Breast epithelium (tissue), 3 donors: ENCODE measurements around the gene OR8D4.

Experiments used
- POLR2A ChIP-seq: fragments of 450-650 bp; IDR thresholded peaks from one replicate; pipeline ENCODE4 v1.6.1; 2016; ENCODE audit warnings: antibody characterized with exemption, mild to moderate bottlenecking, moderate library complexity
- POLR2AphosphoS5 ChIP-seq, 3 donors: sonication (generic); formaldehyde crosslinking; IDR thresholded peaks; one replicate each; pipeline ENCODE4 v1.6.1; 2017; ENCODE audit warnings: antibody characterized with exemption in 3 of 3
- TF ChIP-seq, protein P1 (sequence below), 3 donors: fragments of 450-650 bp; IDR thresholded peaks; one replicate each; pipeline ENCODE4 v1.5.1; 2016 to 2017; ENCODE audit warnings: antibody characterized with exemption in 3 of 3, mild to moderate bottlenecking in 3 of 3, moderate library complexity in 3 of 3

DNA sequence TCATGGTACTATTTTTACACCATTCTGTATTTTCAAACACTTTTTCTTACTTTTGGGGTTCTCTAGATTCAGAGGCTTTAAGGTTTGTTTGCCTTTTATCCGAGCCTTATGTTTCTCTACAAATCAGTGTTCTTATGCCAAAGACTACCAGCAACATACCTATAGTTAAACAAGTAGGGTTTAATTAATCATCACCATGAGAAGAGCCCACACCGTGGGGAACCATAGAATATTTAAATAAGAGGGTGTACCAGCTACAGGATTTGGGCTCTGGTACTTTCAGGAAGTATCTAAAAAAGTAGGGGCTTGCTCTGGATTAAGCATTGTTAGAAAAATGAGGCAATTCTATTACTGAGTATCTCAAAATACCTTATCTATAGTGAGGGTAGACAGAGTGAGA, 42.2 kb upstream of the OR8D4 start:
- no peak for TF ChIP-seq POLR2A
- no peak for TF ChIP-seq POLR2AphosphoS5 (IDR thresholded peaks at IDR 0.05)
- TF ChIP-seq, protein P1, sequence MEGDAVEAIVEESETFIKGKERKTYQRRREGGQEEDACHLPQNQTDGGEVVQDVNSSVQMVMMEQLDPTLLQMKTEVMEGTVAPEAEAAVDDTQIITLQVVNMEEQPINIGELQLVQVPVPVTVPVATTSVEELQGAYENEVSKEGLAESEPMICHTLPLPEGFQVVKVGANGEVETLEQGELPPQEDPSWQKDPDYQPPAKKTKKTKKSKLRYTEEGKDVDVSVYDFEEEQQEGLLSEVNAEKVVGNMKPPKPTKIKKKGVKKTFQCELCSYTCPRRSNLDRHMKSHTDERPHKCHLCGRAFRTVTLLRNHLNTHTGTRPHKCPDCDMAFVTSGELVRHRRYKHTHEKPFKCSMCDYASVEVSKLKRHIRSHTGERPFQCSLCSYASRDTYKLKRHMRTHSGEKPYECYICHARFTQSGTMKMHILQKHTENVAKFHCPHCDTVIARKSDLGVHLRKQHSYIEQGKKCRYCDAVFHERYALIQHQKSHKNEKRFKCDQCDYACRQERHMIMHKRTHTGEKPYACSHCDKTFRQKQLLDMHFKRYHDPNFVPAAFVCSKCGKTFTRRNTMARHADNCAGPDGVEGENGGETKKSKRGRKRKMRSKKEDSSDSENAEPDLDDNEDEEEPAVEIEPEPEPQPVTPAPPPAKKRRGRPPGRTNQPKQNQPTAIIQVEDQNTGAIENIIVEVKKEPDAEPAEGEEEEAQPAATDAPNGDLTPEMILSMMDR (IDR thresholded peaks at IDR 0.05) = no peak
